Right forelimb (tissue), 1 donor: Measurements from ENCODE around the gene UBC.

ENCODE experiments used
- DNase-seq: peaks from one replicate; pipeline ENCODE4 v3.0.0-alpha.2; 2018

Gene UBC

DNA sequence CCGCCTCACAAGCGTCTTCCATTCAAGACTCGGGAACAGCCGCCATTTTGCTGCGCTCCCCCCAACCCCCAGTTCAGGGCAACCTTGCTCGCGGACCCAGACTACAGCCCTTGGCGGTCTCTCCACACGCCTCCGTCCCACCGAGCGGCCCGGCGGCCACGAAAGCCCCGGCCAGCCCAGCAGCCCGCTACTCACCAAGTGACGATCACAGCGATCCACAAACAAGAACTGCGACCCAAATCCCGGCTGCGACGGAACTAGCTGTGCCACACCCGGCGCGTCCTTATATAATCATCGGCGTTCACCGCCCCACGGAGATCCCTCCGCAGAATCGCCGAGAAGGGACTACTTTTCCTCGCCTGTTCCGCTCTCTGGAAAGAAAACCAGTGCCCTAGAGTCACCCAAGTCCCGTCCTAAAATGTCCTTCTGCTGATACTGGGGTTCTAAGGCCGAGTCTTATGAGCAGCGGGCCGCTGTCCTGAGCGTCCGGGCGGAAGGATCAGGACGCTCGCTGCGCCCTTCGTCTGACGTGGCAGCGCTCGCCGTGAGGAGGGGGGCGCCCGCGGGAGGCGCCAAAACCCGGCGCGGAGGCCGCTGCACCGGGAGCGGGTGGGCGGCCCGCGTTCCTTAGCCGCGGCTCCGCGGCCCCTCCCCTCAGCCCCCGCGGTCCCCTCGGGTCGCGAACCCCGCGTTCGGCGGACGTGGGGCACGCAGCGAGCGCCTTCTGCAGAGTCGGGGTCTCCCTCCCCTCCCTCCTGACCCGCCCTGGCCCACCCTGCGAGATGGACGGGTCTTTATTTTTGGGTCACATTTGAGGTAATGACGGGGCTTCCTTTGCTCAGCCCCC, at the start of gene UBC:
Gene UBC, minus strand, starts transcription at position 259 of the 847 bp plus-strand sequence. CDS start 879 bp downstream, outside the sequence.
- DNase-seq = peak; percentile 97

DNA sequence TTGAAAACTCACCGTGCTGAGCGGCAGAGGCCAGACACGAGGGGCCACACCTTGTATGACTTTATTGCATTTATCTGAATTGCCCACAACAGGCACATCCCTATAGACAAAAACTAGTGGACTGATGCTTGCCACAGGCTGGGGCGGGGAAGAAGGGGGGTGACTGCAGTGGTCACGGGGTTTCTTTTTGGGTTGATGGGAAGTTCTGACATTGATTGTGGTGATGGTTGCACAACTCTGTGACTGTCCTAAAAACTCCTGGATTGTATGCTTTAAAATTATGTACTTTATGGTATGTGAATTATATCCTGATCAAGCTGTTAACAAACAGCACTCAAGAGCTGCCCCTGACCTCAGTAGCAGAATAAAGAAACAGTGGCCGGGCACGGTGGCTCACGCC, 48.8 kb upstream of the UBC start:
- no peak for DNase-seq

DNA sequence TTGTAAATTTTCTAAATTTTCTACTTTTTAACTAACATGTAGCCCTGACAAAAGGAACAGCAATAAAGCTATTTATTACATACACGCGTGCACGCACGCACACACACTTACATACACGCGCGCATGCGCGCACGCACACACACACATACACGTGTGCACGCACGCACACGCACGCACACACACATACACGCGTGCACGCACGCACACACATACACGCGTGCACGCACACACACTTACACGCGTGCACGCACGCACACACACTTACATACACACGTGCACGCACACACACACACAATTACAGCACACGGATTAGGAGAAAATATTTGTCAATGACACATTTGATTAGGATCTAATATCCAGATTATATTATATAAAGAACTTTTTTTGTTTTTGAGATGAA, 46.6 kb upstream of the UBC start:
- DNase-seq = no peak

DNA sequence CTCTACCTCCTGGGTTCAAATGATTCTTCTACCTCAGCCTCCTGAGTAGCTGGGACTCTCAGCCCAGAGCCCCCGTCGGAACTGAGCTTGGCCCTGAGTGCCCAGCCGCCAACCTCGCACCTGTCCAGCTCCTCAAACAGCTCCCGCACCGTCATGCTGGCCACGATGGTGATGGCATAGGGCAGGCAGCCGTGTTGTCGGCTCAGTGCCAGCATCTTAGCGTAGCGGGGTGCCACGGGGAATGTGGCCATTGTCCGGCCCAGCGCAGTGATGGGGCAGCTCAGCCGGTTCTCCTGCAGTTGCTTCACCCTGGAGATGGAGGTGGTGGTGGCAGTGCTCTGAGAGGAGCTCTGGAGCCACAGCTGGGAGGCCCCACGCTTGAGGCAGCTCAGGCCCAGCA, 42.1 kb upstream of the UBC start:
- DNase-seq = no peak

DNA sequence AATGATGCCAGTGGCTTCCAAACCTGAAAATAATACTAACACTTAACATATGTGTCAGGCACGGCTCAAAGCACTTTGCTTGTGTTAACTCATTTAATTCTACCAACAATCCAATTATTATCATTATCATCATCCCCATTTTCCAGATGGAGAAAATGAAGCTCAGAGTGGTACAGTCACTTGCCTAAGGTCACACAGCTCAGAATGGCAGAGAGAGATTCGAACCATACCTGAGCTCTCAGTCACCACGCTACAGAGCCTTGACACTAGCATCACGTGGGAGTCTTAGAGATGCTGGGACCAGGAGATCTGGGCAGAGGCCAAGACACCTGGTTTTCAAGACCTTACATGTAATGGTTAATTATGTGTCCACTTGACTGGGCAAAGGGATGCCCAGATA, 40.3 kb upstream of the UBC start:
- DNase-seq = no peak

DNA sequence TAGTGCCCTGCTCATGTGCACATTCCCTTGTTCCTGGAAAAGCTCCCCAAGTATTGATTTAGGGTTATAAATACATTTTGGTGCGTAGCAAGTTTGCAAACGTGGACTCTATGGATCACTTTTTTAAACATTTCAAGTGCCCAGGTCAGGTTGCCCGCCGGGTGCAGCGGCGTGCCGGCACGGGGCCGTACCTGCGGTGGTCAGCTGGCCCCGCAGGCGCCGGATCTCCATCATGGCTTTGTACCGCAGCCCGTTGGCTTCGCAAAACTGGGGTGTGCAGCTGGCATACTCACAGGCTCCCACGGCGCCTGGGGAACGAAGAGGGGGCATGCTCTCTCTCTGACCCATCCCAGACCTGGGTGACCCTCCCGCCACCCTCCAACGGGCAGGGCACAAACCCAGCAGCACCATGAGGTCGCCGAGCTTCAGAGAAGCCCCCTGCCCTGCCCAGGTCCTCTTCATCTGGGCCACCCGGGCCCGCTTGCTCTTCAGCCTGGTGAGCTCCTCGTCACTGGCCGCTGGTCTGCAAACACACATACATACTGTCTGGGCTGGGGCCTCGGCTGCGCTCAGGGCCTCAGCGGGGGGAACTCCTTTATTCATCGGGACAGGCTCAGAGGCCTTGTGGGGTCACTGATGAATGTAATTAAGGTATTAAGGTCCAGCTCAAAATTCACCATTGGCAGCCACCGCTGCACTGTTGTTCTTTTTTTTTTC, 39.4 kb upstream of the UBC start:
- no peak for DNase-seq

DNA sequence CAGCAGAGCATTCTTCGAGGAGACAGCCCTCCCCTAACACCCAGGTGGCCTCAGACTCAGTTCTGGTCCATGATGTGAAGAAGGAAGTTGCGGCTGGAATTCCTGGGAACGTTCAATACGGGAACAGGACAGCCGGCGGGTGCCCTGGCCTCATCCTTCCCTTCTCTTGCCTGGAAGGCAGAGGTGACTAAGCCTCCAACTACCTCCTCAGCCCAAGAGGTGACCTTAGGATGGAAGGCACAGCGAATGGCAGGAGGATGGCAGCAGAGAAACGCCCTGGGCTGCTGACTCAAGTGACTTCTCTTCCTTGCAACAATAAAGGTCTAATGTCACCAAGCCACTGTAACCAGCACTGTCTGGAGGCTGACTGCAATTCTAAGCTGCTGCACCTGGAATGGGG, 38.4 kb upstream of the UBC start:
- no peak for DNase-seq

DNA sequence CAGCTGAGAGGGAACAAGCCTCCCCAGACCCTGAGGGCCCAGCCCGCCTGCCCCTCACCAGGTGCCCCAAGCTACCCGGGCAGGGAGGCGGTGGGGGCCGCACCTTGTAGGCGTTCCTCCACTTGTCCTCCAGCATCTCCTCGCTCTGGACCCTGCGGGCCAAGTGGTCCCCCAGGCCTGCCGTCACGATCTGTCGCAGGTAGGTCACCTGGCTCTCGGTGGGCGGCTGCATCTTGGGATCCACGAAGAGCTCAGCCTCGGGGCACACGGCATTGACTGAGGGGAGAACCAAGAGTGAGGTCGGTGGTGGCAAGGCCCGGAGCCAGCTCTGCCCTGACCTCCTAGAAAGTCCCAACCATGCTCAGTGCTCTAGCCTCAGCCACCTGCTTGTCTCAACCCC, 37.8 kb upstream of the UBC start:
- no peak for DNase-seq

DNA sequence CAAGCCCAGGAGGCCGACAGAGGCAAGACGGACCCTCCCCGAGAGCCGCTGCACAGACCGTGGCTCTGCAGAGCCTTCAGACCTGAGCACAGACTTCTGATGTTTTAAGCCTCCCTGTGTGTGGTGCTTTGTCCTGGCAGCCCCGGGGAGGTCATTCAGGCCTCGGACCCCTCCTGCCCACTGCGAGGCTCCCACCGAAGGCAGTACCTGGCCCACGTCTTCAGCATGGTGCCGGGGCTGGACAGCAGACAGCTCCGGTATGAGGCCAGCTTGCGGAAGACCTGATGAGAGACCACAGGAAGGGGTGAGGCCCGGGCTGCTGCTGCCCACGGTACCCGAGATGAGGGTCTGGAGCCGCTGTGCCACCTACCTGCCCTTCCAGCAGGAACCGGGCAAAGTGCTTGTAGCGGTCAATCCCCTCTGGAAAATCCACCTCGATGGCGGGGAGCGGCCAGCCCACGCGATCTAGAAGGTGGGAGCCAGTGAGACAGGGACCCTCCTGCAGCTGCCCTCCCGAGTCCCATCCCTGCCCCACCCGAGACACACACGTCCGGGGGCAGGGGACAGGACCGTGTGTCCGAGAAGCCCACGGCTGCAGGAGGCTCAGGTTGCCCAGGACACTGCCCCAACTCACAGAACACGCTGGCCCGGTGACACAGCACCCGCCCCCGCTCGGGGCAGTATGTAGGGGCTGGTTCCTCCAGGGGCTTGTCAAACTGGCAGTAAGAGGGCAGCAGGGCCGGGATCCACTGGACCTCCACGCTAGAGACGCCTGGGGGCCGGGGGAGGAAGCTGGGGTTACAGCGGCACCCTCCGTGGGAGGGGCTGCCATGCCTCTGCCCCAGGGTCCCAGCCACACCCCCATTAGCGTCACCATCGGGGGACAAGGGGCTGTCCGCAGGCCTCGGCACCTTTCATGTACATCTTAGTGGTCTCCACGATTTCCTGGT, 35.6 kb upstream of the UBC start:
- DNase-seq = no peak

DNA sequence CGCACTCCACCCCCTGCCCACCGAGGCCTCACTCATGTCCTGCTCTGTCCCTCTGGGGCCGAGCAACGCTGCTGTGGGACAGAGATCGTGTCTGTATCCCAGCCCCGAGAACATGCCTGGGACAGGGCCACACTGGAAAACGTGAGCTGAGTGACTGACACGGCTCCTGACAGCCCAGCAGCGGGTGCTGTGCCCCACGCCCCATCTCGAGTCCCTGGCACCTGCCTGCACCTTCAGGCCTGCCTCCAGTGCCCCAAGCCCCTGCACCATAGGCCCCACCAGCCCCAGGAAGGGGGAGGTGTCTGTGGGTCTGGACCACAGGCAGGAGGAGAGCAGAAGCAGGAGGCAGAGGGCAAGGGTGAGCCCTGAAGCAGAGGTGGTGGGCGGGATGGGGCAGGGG, 34.6 kb upstream of the UBC start:
- no peak for DNase-seq

DNA sequence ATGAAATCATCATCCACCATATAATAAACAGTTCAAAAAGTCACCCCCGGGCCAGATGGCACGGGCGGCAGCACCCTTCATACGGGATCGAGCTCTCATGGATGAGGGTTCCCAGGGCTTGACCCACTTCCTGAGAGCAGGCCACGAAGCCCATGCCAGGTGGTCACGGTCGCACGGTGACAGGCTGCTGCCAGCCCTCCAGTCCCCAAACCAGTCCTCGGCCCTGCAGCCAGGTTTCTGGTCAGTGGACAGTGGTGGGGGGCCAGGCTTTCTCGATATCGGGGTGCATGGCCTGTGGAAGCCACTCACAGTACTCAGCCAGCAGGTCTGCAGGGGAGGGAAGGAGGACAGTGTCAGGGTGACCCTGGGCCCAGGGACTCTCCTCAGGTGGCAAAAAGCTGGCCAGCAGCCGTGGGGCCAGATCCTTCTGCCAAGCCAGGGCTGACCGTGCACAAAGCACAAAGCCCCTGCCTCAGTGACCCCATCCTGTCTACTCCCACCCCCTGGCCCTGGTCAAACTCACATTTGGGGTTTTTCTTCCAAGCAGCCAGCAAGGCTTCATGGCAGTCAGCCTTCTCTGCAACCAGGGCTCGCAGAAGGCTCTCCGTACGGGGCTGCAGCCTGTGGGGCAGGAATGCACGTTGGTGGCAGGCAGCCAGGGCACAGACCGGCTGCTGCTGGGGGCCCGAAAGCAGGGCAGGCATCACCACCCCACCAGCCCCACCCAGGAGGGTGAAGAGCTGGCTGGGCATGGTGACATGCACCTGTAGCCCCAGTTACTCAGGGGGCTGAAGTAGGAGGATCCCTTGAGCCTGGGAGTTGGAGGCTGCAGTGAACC, 33.3 kb upstream of the UBC start:
- DNase-seq = no peak

DNA sequence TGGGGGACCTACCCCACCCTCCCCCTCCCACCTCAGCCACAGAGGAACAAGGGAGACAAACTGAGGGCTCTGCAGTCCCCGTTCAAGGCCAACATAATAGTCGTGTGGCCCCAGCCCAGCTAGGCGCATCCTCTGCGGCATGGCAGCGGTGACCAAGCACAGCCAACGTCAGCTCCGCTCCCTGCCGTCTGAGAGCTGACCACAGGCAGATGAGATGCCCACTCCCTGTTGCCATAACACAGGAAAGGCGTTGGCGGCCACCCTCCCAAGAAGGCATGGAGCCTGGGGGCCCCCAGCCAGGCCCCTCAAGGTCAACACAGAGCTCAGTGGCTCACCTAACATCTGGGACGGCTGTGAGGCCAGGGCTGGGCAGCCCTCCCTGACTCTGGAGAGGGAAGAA, 32.6 kb upstream of the UBC start:
- DNase-seq = no peak

DNA sequence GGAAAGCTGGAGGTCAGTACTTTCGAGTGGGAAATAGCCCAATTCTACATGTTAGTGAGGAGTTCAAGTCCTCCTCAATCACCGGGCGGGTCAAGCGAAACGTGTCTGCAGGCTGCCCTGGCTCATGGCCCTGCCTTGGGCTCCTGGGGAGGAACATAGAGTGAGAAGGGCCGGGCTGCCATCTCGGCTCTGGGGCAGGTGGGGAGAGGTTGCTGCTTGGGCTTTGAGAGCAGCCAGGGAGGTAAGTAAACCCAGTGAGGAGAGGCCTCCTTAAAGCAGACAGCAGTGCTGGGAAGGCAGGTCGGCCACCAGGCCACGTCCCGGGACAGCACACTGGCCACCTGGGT, 32.0 kb upstream of the UBC start:
- DNase-seq = no peak

DNA sequence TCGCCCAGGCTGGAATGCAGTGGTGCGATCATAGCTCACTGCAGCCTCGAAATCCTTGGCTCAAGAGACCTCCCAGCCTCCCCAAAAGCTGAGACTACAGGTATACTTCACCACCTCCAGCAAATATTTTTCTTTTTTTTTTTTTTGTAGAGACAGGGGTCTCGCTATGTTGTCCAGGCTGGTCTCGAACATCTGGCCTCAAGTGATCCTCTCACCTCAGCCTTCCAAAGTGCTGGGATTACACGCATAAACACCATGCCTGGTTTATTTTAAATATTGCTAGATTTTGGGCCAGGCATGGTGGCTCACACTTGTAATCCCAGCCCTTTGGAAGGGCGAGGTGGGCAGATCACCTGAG, 26.7 kb upstream of the UBC start:
- no peak for DNase-seq

DNA sequence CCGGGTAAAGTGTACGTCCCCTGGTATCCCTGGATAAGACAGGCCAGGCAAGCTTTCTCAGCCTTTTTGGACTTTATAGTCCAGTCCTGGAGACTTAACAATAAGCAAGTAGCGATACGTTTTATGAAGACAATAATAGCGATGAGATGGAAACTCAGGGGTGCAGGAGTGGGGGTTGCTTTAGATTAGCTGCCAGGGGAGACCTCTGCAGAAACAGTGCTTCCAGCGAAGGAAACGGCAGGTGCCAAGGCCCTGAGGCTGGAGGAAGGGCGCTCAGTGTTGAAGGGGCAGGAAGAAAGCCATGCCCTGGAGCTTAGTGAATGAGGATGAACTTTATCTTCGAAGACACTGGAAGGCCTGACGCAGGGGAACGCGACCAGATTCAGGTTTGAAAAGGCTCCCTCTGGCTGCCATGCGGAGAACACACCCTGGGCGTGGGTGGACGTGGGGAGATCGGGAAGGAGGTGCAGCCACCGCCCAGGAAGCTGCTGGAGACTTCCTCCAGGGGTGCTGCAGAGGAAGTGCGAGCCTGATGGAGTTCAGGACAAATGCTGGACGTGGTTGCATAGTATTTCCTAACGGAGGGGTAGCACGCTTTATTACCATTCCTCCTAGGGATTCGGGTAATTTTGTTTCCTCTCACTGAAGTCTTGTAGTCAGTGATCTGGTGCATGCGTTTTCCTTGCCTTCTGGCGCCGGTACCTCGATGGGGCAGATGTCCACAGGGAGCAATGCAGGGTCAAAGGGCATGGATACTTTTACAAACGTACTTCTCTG, 26.1 kb upstream of the UBC start:
- DNase-seq = peak; percentile 83

DNA sequence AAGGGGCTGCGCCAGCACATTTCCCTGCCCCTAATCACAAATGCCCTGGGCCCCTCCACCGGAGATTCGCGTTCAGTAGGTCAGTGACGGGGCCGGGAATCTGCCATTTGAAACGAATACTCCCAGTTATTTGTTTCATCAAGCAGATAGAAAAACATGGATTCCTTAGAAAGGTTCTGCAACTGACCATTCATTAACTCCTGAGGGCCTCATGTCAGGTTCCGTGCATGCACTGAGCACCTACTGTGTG, 25.6 kb upstream of the UBC start:
- DNase-seq = no peak

DNA sequence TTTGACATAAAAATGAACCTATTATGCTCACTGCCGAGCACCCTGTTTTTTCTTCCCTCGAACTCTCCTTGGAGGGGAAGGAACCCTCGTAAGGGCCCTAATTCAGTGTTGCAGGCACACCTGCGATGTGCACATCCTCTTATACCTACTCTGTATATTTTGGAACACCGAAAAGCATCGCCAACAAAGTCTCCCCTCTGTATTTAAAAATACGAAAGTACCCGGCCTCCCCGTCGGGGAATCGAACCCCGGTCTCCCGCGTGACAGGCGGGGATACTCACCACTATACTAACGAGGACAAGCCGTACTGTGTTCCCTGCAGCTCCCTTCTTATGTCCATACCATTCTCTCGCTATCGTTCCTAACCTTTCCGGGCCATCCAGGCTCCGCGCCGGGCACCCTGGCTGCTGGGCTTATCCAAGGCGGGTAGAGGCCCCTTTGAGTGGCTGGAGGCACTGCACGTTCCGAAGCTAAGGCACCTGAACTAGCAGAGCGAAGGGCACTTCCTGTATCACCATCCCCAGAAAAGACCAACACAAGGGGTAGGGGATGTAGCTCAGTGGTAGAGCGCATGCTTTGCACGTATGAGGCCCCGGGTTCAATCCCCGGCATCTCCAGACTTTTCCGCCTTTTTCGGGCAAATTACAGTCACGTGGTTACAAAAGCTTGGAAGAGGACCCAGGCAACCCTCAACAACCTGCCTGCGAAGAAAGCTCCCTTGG, 25.1 kb upstream of the UBC start:
- DNase-seq = peak; percentile 97

DNA sequence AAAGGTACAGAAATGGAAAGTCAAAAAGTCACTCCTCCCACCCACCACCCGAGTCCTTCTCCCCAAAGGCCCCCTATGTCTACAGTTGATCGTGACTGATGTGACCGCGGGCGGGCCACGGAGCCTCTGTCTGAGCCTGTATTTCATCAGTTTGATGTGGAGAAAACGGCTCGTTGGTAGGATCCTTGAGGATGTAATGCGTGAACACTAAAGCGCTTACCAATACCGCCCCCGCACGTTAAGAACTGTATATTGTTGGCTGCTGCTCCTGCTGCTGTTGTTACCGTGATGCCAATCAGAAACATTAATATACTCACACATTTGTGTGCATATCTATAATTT, 24.6 kb upstream of the UBC start:
- DNase-seq = peak; percentile 76

DNA sequence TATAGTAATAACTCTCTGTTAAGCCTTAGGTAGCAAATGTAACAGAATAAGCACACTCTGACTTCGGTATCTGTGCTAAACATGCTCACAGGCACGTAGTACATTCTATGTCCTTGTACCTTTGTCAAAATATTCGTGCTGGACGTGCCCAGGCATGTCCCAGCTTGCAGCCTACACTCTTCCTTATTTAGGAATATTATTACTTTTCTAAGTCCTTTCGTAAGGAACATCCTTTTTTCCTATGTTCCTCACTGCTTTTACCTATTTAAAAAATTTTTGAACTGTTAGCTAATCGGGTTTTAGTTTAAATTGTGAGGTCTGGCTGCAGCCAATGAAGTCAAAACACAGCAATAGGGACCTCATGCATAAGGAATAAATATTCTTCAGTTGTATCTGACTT, 24.1 kb upstream of the UBC start:
- no peak for DNase-seq

DNA sequence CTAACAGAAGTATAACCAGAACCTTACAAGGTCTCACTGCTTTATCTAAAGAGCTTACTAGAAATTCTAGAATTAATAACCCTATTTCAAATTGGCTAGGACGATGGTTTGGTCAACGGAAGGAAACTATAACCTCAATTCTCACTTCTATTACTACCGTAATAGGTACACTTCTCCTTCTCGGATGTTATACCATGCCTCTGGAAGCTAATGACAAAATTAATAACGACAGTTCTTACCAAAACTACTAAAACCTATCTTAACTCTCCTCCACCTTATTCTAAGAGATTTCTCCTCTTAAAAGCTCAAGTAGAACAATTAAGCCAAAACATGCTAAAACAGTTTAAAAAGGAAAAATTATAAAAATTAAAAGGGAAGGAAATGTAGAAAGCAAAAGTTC, 23.7 kb upstream of the UBC start:
- no peak for DNase-seq

DNA sequence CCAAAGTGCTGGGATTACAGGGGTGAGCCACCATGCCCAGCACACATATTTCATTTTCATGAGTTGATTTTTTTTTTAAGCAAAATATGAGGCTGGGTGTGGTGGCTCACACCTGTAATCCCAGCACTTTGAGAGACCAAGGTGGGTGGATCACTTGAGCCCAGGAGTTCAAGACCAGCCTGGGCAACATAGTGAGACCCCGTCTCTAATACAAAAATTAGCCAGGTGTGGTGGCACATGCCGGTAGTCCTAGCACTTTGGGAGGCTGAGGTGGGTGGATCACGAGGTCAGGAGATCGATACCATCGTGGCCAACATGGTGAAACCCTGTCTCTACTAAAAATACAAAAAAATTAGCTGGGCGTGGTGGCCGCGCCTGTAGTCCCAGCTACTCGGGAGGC, 17.1 kb upstream of the UBC start:
- peak; percentile 12 for DNase-seq

DNA sequence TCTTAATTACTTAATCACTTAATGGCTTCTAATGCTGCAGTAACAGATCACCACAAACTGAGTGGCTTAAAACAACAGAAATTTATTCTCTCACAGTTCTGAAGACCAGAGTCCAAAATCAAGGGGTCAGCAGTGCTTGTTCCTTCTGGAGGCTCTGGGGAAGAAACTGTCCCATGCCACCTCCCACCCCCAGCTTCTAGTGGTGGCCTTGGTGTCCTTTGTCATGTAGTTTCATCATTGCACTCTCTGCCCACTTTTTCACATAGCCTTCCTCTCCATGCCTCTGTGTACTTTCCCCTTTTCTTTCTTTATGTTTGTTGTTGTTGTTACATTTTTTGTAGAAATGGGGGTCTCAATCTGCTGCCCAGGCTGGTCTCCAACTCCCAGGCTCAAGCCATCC, 16.1 kb upstream of the UBC start:
- DNase-seq = peak; percentile 11
